RWPE2 (cell line): Measurements from ENCODE around the gene SYNE1.

Experiments used
- ATAC-seq: fragments of 200-7000 bp; cut with Tn5 transposase; 3 replicates; pipeline ENCODE4 v1.9.1; 2021; ENCODE audit warnings: low read depth
- DNase-seq: peaks from one replicate; pipeline ENCODE4 v3.0.0-alpha.2; 2020; ENCODE audit warnings: low spot score
- H3K27ac ChIP-seq: fragments of 450-650 bp; 2 replicates; pipeline ENCODE4 v1.5.1; 2017; ENCODE audit warnings: mild to moderate bottlenecking; ENCODE audit not compliant: poor library complexity, severe bottlenecking
- H3K27me3 ChIP-seq: fragments of 250-450 bp; sonication (Bioruptor Pico); 2 replicates; pipeline ENCODE4 v1.5.1; 2021; ENCODE audit warnings: mild to moderate bottlenecking, moderate library complexity; ENCODE audit not compliant: insufficient read depth, poor library complexity, severe bottlenecking
- H3K36me3 ChIP-seq: fragments of 250-450 bp; sonication (Bioruptor Pico); 2 replicates; pipeline ENCODE4 v1.5.1; 2020; ENCODE audit warnings: low read depth, mild to moderate bottlenecking, moderate library complexity
- H3K4me1 ChIP-seq: fragments of 250-450 bp; sonication (Bioruptor Pico); 2 replicates; pipeline ENCODE4 v1.5.1; 2021; ENCODE audit warnings: mild to moderate bottlenecking, moderate library complexity; ENCODE audit not compliant: insufficient read depth, poor library complexity, severe bottlenecking
- H3K4me3 ChIP-seq: fragments of 250-450 bp; sonication (Bioruptor Pico); 2 replicates; pipeline ENCODE4 v1.5.1; 2021; ENCODE audit warnings: mild to moderate bottlenecking, moderate library complexity; ENCODE audit not compliant: severe bottlenecking
- H3K9me3 ChIP-seq: fragments of 250-450 bp; sonication (Bioruptor Pico); 2 replicates; pipeline ENCODE4 v1.5.1; 2021; ENCODE audit warnings: mild to moderate bottlenecking, moderate library complexity; ENCODE audit not compliant: severe bottlenecking
- TF ChIP-seq, protein P1 (sequence below): fragments of 450-650 bp; IDR thresholded peaks from one replicate; pipeline ENCODE4 v1.5.1; 2017; ENCODE audit warnings: mild to moderate bottlenecking, moderate library complexity; ENCODE audit not compliant: poor library complexity, severe bottlenecking

SYNE1 gene

GRCh38 chr6:152454003-152454402 lies 183.2 kb downstream of the SYNE1 start:
- no peaks in the 10 kb centered on the region for H3K4me1 ChIP-seq
- TF ChIP-seq, protein P1, sequence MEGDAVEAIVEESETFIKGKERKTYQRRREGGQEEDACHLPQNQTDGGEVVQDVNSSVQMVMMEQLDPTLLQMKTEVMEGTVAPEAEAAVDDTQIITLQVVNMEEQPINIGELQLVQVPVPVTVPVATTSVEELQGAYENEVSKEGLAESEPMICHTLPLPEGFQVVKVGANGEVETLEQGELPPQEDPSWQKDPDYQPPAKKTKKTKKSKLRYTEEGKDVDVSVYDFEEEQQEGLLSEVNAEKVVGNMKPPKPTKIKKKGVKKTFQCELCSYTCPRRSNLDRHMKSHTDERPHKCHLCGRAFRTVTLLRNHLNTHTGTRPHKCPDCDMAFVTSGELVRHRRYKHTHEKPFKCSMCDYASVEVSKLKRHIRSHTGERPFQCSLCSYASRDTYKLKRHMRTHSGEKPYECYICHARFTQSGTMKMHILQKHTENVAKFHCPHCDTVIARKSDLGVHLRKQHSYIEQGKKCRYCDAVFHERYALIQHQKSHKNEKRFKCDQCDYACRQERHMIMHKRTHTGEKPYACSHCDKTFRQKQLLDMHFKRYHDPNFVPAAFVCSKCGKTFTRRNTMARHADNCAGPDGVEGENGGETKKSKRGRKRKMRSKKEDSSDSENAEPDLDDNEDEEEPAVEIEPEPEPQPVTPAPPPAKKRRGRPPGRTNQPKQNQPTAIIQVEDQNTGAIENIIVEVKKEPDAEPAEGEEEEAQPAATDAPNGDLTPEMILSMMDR: no peak
- no peak overlapping the region for H3K4me3 ChIP-seq
- H3K36me3 ChIP-seq: no peaks in the 10 kb centered on the region
- no peak overlapping the region for H3K27ac ChIP-seq
- DNase-seq (no peak), ATAC-seq (no peak)
- H3K9me3 ChIP-seq: no peaks in the 10 kb centered on the region
- no peaks in the 10 kb centered on the region for H3K27me3 ChIP-seq

- H3K4me1 ChIP-seq: no peaks in the 10 kb centered on the region
- no peaks in the 10 kb centered on the region for H3K9me3 ChIP-seq
- no peaks in the 10 kb centered on the region for H3K27me3 ChIP-seq
- ATAC-seq: no peak
- TF ChIP-seq, protein P1: no peak
- H3K27ac ChIP-seq: no peak overlapping the region
- no peak for DNase-seq
- no peak overlapping the region for H3K4me3 ChIP-seq
- H3K36me3 ChIP-seq: no peaks in the 10 kb centered on the region
These were observed 183.7 kb downstream of the SYNE1 start for GRCh38 chr6:152453421-152453820.

GRCh38 chr6:152452639-152453038 lies 184.5 kb downstream of the SYNE1 start:
- no peak for DNase-seq
- Histone ChIP-seq H3K9me3 (no peaks in the 10 kb centered on the region), H3K4me1 (no peaks in the 10 kb centered on the region), H3K4me3 (no peak overlapping the region), H3K27ac (no peak overlapping the region), H3K27me3 (no peaks in the 10 kb centered on the region), H3K36me3 (no peaks in the 10 kb centered on the region)
- TF ChIP-seq, protein P1: no peak
- no peak for ATAC-seq

DNA sequence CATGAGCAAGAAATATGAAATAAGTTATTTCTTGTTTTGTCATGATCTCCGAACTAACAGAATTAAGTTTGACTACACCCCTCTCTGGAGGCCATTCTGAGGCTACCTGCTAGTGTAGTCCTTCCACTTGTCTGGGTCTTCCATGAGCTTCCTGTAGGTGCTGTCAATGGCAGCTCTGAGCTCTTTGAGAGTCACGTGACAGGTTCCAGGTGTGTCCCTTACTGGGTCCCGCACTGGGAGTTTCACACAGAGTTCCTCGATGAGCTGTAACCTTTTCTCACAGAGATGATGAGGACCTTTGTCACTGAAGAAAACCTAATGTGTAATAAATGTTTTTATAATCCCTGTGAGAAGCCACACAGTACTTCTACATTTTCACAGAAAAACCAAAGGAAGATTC lies 186.6 kb downstream of the SYNE1 start:
- DNase-seq (no peak), ATAC-seq (no peak)
- H3K4me1 ChIP-seq: no peaks in the 10 kb centered on the region
- no peak overlapping the region for H3K27ac ChIP-seq
- H3K4me3 ChIP-seq: no peak overlapping the region
- H3K9me3 ChIP-seq: no peaks in the 10 kb centered on the region
- no peaks in the 10 kb centered on the region for H3K27me3 ChIP-seq
- TF ChIP-seq, protein P1: no peak
- no peaks in the 10 kb centered on the region for H3K36me3 ChIP-seq

GRCh38 chr6:152441902-152442301 lies 195.3 kb downstream of the SYNE1 start:
- TF ChIP-seq, protein P1: no peak
- DNase-seq: no peak
- no peaks in the 10 kb centered on the region for H3K27me3 ChIP-seq
- H3K9me3 ChIP-seq: no peaks in the 10 kb centered on the region
- H3K4me1 ChIP-seq: no peaks in the 10 kb centered on the region
- no peak overlapping the region for H3K27ac ChIP-seq
- H3K36me3 ChIP-seq: no peaks in the 10 kb centered on the region
- H3K4me3 ChIP-seq: no peak overlapping the region
- ATAC-seq: no peak
